ENCODE data around the gene ATF4. TPM values are rescaled to one million over a fixed set of nuclear protein-coding genes. Genes with fewer than 3 reads are reported as not detected.

The ATF4 gene
- total and polyA plus RNA-seq, 2 of the 8 experiments (the other 6 are each of a cell fraction or from before 2014, with no cell fraction given) = 553 to 704 TPM

DNA sequence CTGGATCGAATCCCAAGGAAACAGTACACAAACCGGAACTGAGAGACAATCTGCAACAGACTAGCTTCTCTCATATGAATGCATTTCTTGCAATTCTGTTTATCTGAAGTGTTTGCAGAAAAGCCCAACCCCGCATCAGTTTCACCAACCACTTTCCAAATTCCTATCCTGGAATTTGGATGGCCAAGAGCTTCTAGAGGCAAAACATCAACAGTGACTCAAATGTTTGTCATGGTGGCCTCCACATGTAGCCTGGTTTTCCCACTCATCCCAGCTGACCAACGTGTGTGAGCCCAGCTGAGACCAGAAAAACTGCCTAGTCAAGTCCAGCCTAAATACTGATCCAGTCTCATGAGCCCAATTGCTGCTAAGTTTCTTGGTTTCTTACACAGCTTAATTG is 26.6 kb upstream of the ATF4 start:
- FAIRE-seq (no peak), DNase-seq (ENCODE audit: low read depth in 1 of 2, low spot score in 2 of 2) (no peak)
- H2BK5ac ChIP-seq (ENCODE audit: low read depth, low read length) = no peak overlapping the region
- H2BK120ac ChIP-seq (replicated peaks; ENCODE audit: low read depth, low read length) = no peak overlapping the region
- H3K27me3 ChIP-seq (replicated peaks in 1 of 4; ENCODE audit: control insufficient read depth in 3 of 4, extremely low read depth in 1 of 4, insufficient read depth in 3 of 4, low read length in 3 of 4) = peaks cover 0 to 30% (median 7%) of the 10 kb centered on the region in 4 experiments; a peak in 5 of 7 replicates
- H2AK5ac ChIP-seq (ENCODE audit: low read depth, low read length) = no peak overlapping the region
- H3K4me1 ChIP-seq (replicated peaks in 1 of 4; ENCODE audit: control insufficient read depth in 3 of 4, insufficient read depth in 4 of 4, low read length in 3 of 4) = peaks cover 0 to 6% (median 4%) of the 10 kb centered on the region in 4 experiments; a peak in 4 of 7 replicates
- no peak overlapping the region for H3K9ac ChIP-seq (replicated peaks in 1 of 4; ENCODE audit: extremely low read depth in 1 of 4, low read depth in 3 of 4, low read length in 3 of 4)
- H2BK12ac ChIP-seq (ENCODE audit: low read depth, low read length) = no peak overlapping the region
- CTCF ChIA-PET (ENCODE audit: partially characterized antibody) = interaction anchor here (0.6 to 19.7 kb wide), 38 partner anchors 9 to 497 kb away, joined by 3 to 361 read pairs (median 4); partner anchors contain the start of genes ATF4, MIEF1, RPS19BP1 and TAB1
- H2BK20ac ChIP-seq (ENCODE audit: low read length) = no peak overlapping the region
- H2BK15ac ChIP-seq (ENCODE audit: low read length) = no peak overlapping the region
- no peak overlapping the region for H4K8ac ChIP-seq (ENCODE audit: extremely low read depth, insufficient read depth, low read length)
- WGBS, 2 experiments (ENCODE audit: extremely low coverage in 1 of 2, insufficient coverage in 1 of 2, insufficient read length in 1 of 2, insufficient replicate concordance in 2 of 2, low coverage in 1 of 2, low lambda C conversion rate in 2 of 2, missing lambda C conversion rate in 1 of 2) = 71% methylated on average over 4 of the region's 4 CpGs; no CpG with 5 or more reads in 1 of the 2 experiments
- H4K91ac ChIP-seq (replicated peaks; ENCODE audit: insufficient read length, low read length) = no peak overlapping the region
- no peaks in the 10 kb centered on the region for H3K9me3 ChIP-seq (ENCODE audit: insufficient read depth in 2 of 2, low read depth in 1 of 2, low read length in 1 of 2)
- no peaks in the 10 kb centered on the region for H3K79me2 ChIP-seq (ENCODE audit: control insufficient read depth in 1 of 2, insufficient read depth in 2 of 2, low read length in 2 of 2)
- H3K18ac ChIP-seq (ENCODE audit: extremely low read depth, low read length) = no peak overlapping the region
- H3K23me2 ChIP-seq (ENCODE audit: low read depth, low read length) = no peaks in the 10 kb centered on the region
- no peak overlapping the region for H3K56ac ChIP-seq (replicated peaks; ENCODE audit: insufficient read length, low read depth, low read length)
- no peak overlapping the region for H3K4ac ChIP-seq (replicated peaks; ENCODE audit: insufficient read length, low read depth, low read length)
- H3K4me3 ChIP-seq (ENCODE audit: extremely low read depth in 1 of 4, insufficient read depth in 2 of 4, low read depth in 3 of 4, low read length in 4 of 4) = no peak overlapping the region
- POLR2A ChIA-PET (ENCODE audit: partially characterized antibody) = interaction anchor here (1.7 to 7.0 kb wide), 4 partner anchors 29 to 175 kb away, joined by 3 to 83 read pairs (median 10); partner anchors contain the start of genes ATF4 and RPL3
- no peak overlapping the region for H3K23ac ChIP-seq (ENCODE audit: insufficient read length)
- no peaks in the 10 kb centered on the region for H3K36me3 ChIP-seq (ENCODE audit: control insufficient read depth in 2 of 4, insufficient read depth in 4 of 4, low read length in 3 of 4)
- H2AFZ ChIP-seq (ENCODE audit: low read length) = no peak overlapping the region
- H4K5ac ChIP-seq (ENCODE audit: insufficient read length, low read depth, low read length) = no peak overlapping the region
- no peak overlapping the region for H3K4me2 ChIP-seq (ENCODE audit: insufficient read depth in 1 of 2, low read depth in 2 of 2, low read length in 2 of 2)
- no peak overlapping the region for H3K14ac ChIP-seq (ENCODE audit: insufficient read length)
- H3K27ac ChIP-seq (ENCODE audit: low read depth, low read length) = no peak overlapping the region
- no peaks in the 10 kb centered on the region for H3K79me1 ChIP-seq (ENCODE audit: low read depth, low read length)
- peaks cover 0 to 4% of the 10 kb centered on the region in 2 experiments for H4K20me1 ChIP-seq (replicated peaks in 1 of 2; ENCODE audit: control insufficient read depth in 1 of 2, insufficient read depth in 2 of 2, low read length in 2 of 2)
- TF ChIP-seq MAX (IDR thresholded peaks at IDR 0.05) (no peak), EZH2 (IDR thresholded peaks at IDR 0.05; ENCODE audit: low read depth, low read length, severe bottlenecking) (no peak), CTCF (IDR thresholded peaks at IDR 0.05; ENCODE audit: control extremely low read depth in 1 of 3, insufficient read depth in 1 of 3, low read depth in 1 of 3, low read length in 3 of 3) (no peak), JUN (IDR thresholded peaks at IDR 0.05; ENCODE audit: low read depth, low read length) (no peak), CHD1 (IDR thresholded peaks at IDR 0.05; ENCODE audit: low read depth, low read length) (no peak), POLR2AphosphoS5 (IDR thresholded peaks at IDR 0.05; ENCODE audit: low read depth, low read length) (no peak), NRF1 (IDR thresholded peaks at IDR 0.05; ENCODE audit: low read depth, low read length) (no peak), SIN3A (conservative IDR thresholded peaks at IDR 0.05 in 1 of 2, IDR thresholded peaks at IDR 0.05 in 1 of 2; ENCODE audit: low read depth in 1 of 2, low read length in 2 of 2) (no peak)
- TF ChIP-seq, protein P1, sequence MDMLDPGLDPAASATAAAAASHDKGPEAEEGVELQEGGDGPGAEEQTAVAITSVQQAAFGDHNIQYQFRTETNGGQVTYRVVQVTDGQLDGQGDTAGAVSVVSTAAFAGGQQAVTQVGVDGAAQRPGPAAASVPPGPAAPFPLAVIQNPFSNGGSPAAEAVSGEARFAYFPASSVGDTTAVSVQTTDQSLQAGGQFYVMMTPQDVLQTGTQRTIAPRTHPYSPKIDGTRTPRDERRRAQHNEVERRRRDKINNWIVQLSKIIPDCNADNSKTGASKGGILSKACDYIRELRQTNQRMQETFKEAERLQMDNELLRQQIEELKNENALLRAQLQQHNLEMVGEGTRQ (IDR thresholded peaks at IDR 0.05; ENCODE audit: low read length) = no peak

All from H1 (cell line).